Parathyroid adenoma (tissue), 2 donors: ENCODE data around the gene RAMACL.

Experiments
- H2AFZ ChIP-seq: fragments of 300-600 bp; sonication (generic); one replicate; pipeline ENCODE4 v1.7.0; 2017; ENCODE audit warnings: antibody characterized with exemption, mild to moderate bottlenecking
- H3K27ac ChIP-seq: fragments of 300-600 bp; sonication (generic); one replicate; pipeline ENCODE4 v1.7.0; 2017
- H3K27me3 ChIP-seq: fragments of 300-600 bp; sonication (generic); one replicate; pipeline ENCODE4 v1.7.0; 2017; ENCODE audit warnings: low read length; ENCODE audit not compliant: control insufficient read depth, insufficient read depth
- H3K36me3 ChIP-seq: fragments of 300-600 bp; sonication (generic); one replicate; pipeline ENCODE4 v1.7.0; 2017; ENCODE audit warnings: low read length; ENCODE audit not compliant: control insufficient read depth, insufficient read depth
- H3K4me1 ChIP-seq: fragments of 300-600 bp; sonication (generic); one replicate; pipeline ENCODE4 v1.7.0; 2017; ENCODE audit warnings: control low read depth
- H3K4me2 ChIP-seq: fragments of 300-600 bp; sonication (generic); one replicate; pipeline ENCODE4 v1.7.0; 2017; ENCODE audit warnings: low read length
- H3K4me3 ChIP-seq: fragments of 300-600 bp; sonication (generic); one replicate; pipeline ENCODE4 v1.7.0; 2017; ENCODE audit warnings: low read depth, low read length
- H3K79me2 ChIP-seq: fragments of 300-600 bp; sonication (generic); one replicate; pipeline ENCODE4 v1.7.0; 2017; ENCODE audit warnings: control low read depth
- H3K9ac ChIP-seq: fragments of 300-600 bp; sonication (generic); one replicate; pipeline ENCODE4 v1.7.0; 2017; ENCODE audit warnings: mild to moderate bottlenecking
- H3K9me3 ChIP-seq: fragments of 300-600 bp; sonication (generic); one replicate; pipeline ENCODE4 v1.7.0; 2017; ENCODE audit warnings: low read length; ENCODE audit not compliant: control insufficient read depth
- CTCF ChIP-seq: fragments of 300-600 bp; sonication (generic); IDR thresholded peaks from one replicate; pipeline ENCODE4 v1.7.0; 2017; ENCODE audit warnings: antibody characterized with exemption, mild to moderate bottlenecking
- donor health status: primary hyperparathyroidism.

RAMACL gene

GRCh38 chr6:166611631-166612030 lies 25.2 kb upstream of the RAMACL start:
- H3K27ac ChIP-seq = peak overlapping the region; percentile 95
- H3K9me3 ChIP-seq = no peaks in the 10 kb centered on the region
- peak overlapping the region; percentile 4 for H3K4me2 ChIP-seq
- no peak for TF ChIP-seq CTCF
- H3K27me3 ChIP-seq = no peaks in the 10 kb centered on the region
- H3K9ac ChIP-seq = no peak overlapping the region
- H3K79me2 ChIP-seq = peaks cover 40% of the 10 kb centered on the region
- H2AFZ ChIP-seq = no peak overlapping the region
- H3K36me3 ChIP-seq = no peaks in the 10 kb centered on the region
- H3K4me1 ChIP-seq = peaks cover 53% of the 10 kb centered on the region
- H3K4me3 ChIP-seq = no peak overlapping the region

GRCh38 chr6:166610069-166610468 lies 23.6 kb upstream of the RAMACL start:
- Histone ChIP-seq H3K36me3 (no peaks in the 10 kb centered on the region), H3K27ac (peak overlapping the region; percentile 37), H3K79me2 (peaks cover 35% of the 10 kb centered on the region), H2AFZ (no peak overlapping the region), H3K27me3 (no peaks in the 10 kb centered on the region), H3K4me2 (no peak overlapping the region), H3K4me1 (peaks cover 59% of the 10 kb centered on the region), H3K9me3 (no peaks in the 10 kb centered on the region), H3K9ac (no peak overlapping the region), H3K4me3 (no peak overlapping the region)
- no peak for TF ChIP-seq CTCF

- H3K27me3 ChIP-seq = no peaks in the 10 kb centered on the region
- H3K9me3 ChIP-seq = no peaks in the 10 kb centered on the region
- no peak for TF ChIP-seq CTCF
- H3K4me1 ChIP-seq = peaks cover 49% of the 10 kb centered on the region
- H3K9ac ChIP-seq = no peak overlapping the region
- no peaks in the 10 kb centered on the region for H3K36me3 ChIP-seq
- no peak overlapping the region for H3K27ac ChIP-seq
- no peak overlapping the region for H3K4me3 ChIP-seq
- H3K4me2 ChIP-seq = no peak overlapping the region
- H2AFZ ChIP-seq = no peak overlapping the region
- peaks cover 38% of the 10 kb centered on the region for H3K79me2 ChIP-seq
These were observed 22.3 kb upstream of the RAMACL start for GRCh38 chr6:166608774-166609173.

- H3K9me3 ChIP-seq = no peaks in the 10 kb centered on the region
- H3K79me2 ChIP-seq = peaks cover 63% of the 10 kb centered on the region
- no peak overlapping the region for H2AFZ ChIP-seq
- peak overlapping the region; percentile 49 for H3K4me2 ChIP-seq
- peaks cover 22% of the 10 kb centered on the region for H3K4me1 ChIP-seq
- no peak overlapping the region for H3K4me3 ChIP-seq
- H3K36me3 ChIP-seq = no peaks in the 10 kb centered on the region
- no peak for TF ChIP-seq CTCF
- peak overlapping the region; percentile 11 for H3K27ac ChIP-seq
- no peak overlapping the region for H3K9ac ChIP-seq
- H3K27me3 ChIP-seq = no peaks in the 10 kb centered on the region
These were observed 19.3 kb upstream of the RAMACL start for GRCh38 chr6:166605752-166606151.

- Histone ChIP-seq H3K36me3 (no peaks in the 10 kb centered on the region), H3K4me2 (no peak overlapping the region), H3K79me2 (peaks cover 71% of the 10 kb centered on the region), H2AFZ (no peak overlapping the region), H3K4me3 (no peak overlapping the region), H3K9ac (no peak overlapping the region), H3K9me3 (no peaks in the 10 kb centered on the region), H3K27me3 (no peaks in the 10 kb centered on the region), H3K27ac (no peak overlapping the region), H3K4me1 (peaks cover 19% of the 10 kb centered on the region)
- no peak for TF ChIP-seq CTCF
These were observed 18.4 kb upstream of the RAMACL start for GRCh38 chr6:166604911-166605310.
